Stimulated activated CD8-positive, alpha-beta memory T cell treated with anti-CD3 and anti-CD28 coated beads, Interleukin-2, amount 100 ng/mL, for 48 hours (primary cell): ENCODE results near the gene GDPD5.

Experiments used
- DNase-seq, 2 donors: peaks; one replicate each; pipeline ENCODE4 v3.0.0-alpha.2; 2020; ENCODE audit warnings: low read depth in 2 of 2

Gene GDPD5

DNA sequence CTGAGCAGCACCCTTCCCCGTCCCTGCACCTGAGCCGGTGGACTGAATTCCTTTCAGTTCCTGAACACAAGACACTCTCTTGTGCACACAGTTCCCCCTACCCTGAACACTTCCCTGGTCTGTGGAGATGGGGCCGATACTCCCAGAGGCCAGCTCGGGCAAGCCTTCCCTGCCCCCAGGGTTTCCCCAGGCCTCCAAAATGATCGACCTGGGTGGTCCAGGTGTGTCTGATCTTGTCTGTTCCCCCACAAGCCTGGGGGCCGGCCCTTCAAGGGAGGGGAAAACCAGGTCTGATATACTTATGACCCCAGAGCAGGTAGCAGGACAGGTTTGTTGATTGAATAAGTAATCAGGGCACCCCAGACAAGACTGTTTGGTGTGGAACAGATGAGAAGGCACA is 52.1 kb downstream of the GDPD5 start:
- no peak for DNase-seq

DNA sequence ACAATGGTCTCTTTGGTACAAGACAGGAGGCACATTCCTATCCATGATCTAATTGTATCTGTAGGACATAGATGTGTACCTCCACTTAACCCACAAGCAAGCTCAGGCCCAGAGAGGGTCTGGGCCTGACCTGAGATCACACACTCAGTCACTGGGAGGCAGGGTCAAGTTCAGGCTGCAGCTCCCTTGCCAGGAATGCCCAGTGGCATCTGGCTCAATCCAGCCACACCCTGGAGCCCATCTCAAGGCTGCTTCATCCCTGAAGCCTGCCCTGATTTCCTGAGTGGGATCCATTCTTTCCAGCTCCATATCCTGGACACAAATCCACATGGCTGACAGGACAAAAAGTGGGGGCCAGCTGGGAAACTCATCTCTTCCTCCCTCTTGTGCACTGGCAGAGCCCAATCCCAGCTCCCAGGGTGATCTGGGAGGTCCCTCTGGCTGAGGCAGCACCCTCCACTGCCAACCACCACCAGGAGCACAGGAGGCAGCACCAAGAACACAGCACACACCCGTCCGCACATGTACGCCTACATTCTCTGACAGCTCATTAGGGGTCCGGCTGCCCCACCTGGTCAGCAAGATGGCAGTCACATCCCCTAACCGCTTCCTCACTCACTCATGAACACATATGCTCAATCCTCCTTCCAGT is 53.5 kb downstream of the GDPD5 start:
- DNase-seq: no peak

DNA sequence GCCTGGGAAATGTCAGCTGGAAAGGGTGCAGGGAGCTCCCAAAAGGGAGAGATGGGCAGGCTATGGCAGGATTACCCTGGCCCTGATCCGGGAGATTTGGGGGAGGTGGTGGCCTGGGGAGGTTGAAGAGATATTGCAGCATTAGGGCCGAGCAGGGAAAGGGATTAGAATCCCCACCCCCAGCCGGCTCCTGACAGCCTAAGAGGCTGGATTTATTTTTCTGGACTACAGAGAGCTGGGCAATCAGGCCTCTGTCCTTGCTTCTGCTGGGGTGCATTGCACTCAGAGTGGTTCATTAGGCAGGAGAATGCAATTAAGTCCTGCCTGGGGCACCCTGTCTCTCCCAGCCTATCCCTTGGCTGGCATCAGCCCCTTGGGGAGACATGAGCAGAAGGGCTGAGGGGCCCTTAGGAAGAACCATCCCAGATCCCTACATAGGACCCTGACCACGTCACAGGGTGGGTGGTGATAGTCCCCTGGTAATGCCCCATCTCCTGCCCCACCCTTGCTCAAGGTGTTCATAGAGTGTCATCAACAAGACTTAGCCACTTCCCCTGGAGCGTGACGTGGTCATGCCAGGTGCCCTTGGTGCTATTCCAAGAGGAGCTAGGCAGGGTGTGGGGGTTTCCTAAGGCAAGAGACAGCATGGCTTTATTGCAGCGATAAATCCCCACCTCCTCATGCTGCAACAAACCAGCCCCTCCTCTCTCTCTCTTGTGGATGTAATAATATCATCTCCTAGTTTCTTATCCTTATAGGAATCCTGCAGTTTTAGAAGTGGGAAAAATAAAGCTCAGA is 54.4 kb downstream of the GDPD5 start:
- DNase-seq: no peak

DNA sequence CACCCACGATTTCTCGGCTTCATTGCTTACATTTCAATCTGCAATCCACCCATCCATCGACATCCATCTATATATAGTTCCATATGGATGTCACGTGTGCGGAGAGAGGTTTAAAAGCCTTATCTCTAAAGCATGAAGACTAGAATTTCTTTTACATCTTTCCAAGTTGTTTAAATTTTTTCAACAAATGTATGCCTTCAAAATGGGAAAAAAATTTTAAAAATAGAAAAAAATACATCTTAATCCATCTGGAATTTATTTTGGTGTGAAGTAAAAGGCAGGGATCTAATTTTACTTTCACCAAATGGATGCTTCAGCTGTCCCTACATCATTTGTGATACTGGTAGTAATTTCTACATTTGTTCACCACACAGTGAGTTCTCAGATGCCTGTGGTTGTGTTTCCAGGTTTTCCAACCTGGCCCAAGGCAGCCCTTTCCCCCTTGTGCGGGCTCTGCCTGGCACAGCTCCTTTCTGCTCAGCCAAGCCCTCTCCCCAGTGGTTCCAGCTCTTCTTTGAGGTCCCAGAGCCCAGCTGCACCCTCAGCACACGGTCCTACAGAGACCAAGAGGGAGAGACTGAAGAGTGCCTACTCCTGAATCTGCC is 55.2 kb downstream of the GDPD5 start:
- no peak for DNase-seq

DNA sequence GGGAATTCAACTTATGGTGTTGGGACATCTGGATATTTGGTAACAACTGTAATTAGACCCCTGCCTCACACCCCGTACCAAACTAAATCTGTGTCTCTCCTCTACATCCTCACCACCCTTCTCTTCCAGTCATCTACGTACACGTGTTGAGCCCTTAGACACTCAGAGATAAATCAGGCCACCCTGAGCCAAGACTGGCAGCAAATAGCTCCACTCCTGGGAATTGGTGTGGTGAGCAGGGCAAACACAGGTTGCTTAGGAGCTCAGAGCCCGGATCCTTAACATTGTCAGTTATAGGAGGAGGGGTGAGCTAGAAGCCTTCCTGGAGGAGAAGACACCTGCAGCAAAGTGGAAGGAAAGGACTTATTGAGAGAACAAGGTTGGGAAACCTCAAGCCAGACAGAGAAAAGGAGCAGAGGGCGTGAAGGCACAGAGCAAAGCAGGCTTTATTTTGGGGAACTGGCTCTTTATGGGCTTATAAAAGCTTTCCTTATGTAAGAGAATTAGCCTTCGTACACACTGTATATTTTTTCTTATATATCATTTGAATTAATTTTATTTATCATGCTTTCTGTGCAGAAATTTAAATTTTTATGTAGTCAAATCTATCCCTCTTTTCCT is 55.8 kb downstream of the GDPD5 start:
- DNase-seq: no peak

DNA sequence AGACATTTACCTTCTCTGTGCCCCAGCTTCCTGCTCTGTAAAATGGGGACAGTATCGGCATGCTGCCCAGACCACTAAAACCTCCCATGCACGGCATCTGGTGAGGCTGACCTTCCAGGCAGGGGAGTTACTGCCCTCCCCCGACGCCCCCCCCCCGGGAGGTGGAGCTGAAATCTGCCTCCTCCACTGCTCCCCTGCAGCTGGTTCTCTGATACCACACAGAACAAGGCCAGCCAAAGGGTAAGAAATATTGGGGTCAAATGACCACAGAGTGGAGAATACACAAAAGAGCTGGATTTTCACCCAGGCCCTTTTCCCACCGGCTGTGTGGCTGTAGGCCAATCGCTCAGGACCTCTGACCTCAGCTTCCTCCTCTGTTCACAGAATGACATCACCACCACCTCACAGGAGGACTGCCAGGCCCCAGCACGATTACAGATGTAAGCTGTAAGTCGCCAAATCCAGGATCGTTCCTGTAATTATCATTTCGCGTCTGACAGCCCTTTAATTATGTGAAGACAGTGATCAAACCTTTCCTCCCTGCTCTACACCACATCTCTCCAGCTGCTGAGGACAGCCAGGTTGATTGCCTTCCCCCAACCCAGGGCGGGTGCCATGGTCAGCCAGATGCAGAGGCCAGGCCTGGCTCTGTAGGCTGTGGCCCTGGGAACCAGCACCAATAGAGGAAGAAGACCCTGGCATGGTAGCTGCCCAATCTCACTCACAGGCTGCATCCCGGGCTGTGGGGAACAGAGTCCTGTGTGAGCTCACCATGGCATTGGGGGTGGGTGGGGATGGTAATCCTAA is 57.0 kb downstream of the GDPD5 start:
- DNase-seq: no peak

DNA sequence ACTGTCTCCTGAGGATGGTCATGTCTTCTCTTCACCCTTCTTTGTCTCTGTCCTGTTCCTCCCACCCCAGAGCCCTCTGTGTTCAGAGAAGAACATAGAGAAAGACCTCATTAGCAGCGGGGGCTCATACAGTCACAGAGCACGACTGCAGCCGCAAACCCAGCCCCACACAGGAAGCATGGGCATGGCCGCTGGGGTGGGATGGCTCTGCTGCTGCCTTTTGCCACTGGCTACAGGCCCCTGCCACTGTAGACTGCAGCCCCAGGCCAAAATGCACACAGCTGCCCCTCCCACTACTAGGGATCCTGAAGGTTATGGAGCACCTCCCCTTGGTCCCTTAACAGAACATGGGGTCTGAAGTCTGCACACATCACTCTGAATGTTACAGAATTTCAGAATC is 57.9 kb downstream of the GDPD5 start:
- no peak for DNase-seq

DNA sequence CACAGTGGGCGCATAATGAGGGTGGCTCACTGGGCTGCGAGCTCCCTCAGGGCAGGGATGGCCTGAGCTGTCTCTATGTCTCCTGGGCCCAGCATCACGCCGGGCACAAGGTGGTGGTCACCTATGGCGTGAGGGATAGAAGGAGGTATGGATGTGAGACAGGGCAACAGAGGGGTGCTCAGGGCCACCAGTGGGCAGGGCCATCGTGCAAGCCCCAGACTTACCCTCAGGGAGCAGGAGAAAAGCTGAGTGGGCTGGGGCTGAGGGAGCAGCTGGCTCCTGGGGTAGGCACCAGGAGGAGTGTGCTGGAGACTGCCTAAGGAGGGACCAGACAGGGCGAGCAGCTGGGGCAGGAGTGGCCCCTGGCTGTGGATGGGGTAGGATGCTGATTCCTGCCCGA is 58.4 kb downstream of the GDPD5 start:
- no peak for DNase-seq

DNA sequence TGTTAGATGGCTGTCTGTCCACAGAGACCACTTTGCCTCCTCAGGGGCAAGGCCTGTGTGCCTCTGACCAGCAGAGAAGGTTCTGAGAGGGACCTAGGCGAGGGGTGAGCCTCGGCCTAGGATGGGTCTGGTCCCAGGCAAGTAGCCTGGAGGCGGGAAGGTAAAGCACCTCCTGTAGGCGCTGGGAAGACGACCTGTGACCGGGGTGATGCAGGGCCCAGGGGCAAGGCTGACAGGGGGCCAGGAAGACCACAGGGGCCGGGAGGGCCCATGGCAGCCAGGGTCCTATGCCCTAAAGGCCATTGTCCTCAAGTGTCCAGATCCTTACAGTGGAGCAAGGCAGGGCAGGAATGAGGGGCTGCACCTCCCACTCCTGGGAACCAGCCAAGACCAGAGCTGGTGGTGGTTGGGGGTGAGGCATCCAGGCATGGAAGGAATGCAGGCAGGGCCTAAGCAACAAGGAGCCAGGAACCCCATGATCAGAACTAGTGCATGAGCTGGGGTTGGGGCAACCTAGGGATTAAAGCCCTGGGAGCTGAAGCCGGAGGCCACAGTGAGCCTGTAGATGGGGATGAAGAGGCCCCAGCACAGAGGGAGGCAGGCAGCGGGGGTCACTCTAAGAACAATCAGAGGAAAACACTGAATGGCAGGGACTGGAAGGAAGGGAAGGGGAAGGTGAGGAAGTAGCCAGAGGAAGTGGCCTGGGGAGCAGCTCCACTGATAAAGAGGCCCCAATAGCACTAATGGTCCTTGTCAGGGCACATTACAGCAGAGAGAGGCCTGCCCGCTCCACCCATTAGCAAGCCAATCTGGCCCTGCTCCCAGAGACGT is 59.8 kb downstream of the GDPD5 start:
- DNase-seq: no peak

DNA sequence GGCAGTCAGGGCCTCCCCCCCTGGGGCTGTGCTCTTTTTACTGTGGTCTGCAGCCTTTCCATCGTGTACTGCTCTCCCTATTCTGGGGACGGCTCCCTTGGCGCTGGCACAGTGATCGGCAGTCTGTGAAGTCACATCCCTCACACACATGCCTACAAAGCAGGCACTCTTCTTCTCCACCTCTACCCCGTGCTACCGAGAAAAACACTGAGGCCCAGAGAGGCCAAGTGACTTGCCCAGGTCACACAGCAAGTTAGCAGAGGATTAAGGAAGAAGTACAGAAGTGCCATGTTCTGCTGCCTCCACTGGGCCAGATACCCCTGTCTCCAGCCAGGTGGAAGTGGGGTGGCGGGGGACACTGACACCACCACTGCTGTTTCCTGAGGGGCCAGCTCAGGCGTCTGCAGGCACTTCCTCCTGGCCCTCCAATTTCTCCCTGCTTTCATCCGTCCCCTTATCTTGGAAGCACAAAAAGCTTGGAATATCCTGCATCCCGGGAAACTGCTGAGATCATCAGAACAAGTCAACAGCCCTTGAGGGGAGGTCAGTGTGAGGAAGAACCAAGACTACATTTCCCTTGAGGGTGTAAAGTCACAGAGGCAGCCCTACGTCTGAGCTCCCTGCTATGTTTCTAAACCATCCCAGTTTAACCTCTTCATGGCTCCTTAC is 62.5 kb downstream of the GDPD5 start:
- no peak for DNase-seq

DNA sequence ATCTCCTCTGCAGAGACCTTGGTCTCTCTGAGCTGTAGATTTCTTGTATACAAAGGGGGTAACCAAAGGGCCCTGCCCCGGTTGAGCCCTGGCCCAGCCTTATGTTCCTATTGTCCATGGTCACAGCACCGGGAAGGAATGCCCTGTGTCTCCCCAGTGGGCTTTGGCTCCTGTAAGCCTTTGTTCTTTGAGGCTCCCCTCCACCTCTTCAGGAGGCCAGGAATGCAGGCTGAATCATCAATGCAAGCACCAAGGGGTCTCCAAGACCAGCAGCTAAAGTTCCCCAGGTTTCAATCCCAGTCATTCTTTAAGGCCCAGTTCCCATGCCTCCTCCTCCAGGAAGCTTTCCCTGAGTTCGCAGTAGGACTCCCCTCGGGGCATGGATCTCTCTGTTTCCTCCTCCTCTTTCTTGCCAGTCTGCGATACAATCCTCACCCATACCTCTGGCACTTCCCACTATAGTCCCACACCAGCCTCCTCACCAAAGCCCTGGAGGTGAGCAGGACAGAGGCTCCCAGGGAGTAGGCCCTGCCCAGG is 63.6 kb downstream of the GDPD5 start:
- DNase-seq: no peak

DNA sequence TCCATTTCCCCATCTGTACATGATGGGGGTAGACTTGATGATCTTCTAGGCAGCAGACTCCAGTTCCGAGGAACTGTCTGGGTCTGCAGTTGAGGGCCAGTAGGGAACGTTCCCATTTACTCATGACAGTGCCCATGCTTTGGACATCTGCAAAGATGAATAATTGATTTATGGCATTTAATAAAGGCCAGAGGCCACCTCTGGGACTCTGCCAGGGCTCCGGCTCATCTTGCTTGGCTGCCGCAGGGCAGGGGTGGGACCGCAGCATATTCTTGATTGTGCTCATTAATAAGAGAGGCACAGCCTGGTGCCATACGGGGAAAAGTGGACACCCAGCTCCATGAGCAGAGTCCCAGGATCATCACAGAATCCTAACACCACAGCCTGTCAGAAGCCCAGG is 64.6 kb downstream of the GDPD5 start:
- no peak for DNase-seq

DNA sequence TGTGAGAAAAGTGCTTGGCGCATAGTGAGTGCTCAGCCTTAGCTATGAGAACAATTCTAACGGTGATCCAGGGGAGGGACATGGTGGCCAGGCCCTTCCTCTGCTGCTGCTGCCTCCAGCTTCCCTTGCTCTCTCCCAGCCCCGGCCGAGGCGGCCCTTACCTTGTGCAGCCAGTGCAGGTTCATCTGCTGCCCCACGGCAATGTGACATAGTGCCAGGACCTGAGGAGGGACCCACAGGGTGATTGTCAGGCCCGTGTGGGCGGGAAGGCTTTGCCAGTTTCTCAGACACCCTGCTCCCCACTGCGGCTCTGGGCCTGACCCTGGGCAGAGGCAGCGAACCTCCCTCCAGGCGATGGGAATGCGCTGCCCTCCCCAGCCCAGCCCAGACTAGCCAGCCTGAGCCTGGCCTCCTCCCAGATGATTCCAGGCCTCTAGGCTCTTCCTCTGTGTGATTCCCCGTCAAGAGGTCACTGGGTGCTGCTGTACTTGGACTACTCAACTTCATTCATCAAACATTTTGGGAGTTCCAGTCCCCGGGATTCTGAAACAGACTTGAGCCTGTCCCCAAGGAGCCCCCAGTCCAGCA is 69.1 kb downstream of the GDPD5 start:
- no peak for DNase-seq

DNA sequence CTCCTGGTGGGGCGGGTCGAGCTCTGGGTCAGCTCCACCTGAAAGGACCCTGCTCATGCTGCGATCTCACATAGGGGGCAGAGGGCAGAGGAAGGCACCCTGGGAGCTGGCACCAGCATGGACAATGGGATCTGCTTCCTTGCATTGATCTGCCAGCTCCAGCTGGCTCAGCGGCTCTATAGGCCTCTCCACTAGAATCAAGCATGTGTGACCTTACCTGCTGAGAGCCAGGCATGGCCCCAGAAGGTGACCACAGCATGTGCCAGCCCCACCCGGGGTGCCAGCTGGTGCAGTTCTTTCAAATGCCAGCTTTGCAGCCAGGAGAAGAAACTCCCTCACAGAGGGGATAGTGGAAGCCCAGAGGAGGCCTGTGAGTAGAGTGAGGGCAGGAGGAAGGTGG is 70.8 kb downstream of the GDPD5 start:
- no peak for DNase-seq

DNA sequence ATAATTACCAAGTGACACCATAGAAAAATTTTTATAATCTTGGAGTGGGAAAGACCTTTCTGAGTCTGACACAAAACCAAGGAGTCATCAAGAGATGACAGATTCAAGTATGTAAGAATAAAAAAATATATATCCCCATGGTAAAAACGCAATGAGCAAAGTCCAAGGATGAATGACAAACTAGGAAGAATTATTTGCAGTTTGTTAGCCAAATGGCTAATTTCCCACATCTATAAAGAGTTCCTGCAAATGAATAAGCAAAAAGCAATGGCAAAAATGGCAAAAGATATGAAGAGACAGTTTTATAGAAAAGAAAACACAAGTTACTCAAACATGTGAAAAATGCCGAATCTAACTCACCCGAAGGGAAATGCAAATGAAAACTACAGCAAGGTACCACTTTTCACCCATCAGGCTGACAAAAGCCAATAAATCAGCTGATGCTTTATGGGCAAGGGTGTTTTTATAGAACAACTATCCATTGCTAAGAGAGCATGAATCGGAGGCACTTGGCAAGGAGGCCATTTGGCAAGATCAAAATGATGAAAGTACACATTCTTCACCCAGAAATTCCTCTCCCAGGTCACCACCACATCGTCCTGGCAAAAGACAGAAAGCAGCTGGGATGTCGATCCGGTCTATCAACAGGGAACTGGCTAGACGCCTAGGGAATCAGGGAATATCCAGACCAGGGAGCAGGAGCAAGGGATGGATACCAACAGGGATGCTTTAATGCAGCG is 71.7 kb downstream of the GDPD5 start:
- no peak for DNase-seq

DNA sequence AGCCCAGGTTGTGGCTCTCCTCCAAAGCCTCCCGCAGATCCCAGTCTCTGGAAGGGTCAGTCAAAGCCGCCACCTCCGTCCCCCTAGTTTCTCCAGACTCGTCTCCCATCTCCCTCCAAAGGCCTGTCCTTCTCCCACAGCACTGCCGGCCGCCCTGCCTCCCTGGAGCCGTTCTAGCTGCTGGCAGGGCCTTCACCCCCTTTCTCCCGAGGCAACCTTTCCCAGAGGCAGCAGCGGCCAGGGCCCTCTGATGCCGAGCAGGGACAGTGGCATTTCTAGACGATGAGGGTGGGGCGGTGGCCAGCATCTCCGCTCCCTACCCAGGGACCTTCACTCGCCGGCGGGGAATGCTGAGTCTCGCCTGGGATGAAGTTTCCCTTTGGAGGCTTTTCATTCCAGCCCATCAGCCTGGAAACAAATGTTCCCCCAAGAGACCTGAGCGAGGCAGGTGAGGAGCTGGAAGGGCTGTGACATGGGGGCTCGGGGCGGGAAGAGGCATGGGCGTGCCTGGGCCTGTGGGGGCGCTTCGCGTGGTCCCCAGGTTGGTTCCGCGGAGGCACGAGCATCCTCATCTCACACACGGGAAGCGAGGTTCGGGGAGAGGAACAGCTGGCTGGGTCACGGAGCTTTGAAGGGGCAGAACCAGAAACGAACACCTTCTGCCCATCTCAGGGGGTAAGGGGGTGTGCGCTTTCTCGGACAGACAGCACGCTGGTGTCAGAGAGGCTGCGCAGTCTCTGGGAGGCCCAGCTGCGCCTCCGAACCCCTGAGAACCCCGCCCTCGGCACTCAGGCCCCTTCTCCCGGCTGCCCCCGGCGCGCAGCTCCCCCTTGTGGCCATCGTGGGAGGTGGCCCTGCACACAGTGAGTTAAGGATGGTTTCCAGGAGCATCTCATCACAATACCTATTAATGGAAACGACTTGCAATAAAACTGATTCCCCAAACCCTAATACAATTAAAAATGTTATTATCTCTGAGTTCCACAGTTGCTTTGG is 74.6 kb downstream of the GDPD5 start:
- DNase-seq: peak; percentile 27 to 39

DNA sequence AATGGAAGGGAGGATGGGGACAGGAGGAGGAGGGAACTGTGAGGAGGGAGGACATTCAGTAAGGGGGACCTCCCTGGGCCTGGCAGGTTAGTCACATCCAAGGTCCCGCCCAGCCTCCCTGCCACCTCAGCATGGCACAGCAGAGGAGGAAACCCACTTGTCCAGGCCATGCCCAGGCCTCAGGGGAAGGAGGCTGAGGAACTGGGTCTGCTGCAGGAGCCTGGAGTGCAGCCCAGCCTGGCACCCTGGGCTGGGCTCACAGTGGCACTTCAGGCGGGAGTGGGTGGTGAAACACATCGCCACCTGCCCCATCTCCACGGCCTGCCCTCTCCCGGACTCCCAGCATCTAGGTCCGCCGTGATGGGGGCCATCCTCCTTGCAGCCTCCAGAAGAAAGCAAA is 75.5 kb downstream of the GDPD5 start:
- DNase-seq: no peak

DNA sequence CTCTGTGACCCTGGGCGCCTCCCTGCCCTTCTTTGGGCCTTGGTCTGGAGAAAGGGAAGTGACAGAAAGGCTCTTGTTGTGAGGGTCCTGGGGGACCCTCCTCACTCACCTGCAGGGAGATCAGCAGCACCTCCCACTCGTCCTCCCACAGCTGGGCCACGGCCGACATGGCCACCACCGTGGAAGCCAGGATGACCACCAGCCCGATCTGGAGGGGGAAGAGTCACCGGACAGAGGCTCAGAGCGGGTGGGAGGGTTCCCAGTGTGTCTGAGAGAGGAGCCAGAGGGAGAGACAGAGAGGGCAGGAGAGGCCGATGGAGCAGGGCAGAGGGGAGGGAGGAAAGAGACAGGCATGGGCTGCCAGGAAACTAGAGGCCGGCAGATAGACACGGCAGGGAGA is 76.0 kb downstream of the GDPD5 start:
- DNase-seq: no peak
